Measurements from ENCODE around the gene UCHL1.

UCHL1 gene

GRCh38 chr4:41256740-41257256, at the start of gene UCHL1:
Gene UCHL1 (plus strand): TSS chr4:41256928. CDS start chr4:41256977, 49 bp downstream.
- no peak for DNase-seq

GRCh38 chr4:41207291-41207831, 49.4 kb upstream of the UCHL1 start:
- DNase-seq, result no peak

GRCh38 chr4:41209187-41209586, 47.5 kb upstream of the UCHL1 start:
- no peak for DNase-seq

GRCh38 chr4:41209901-41210300, 46.8 kb upstream of the UCHL1 start:
- no peak for DNase-seq

GRCh38 chr4:41211951-41212615, 44.6 kb upstream of the UCHL1 start:
- DNase-seq, result no peak

- no peak for DNase-seq
Measured at GRCh38 chr4:41212616-41213203, 44.0 kb upstream of the UCHL1 start.

- no peak for DNase-seq
Measured at GRCh38 chr4:41213625-41214135, 43.0 kb upstream of the UCHL1 start.

- DNase-seq, result no peak
Measured at GRCh38 chr4:41214136-41214824, 42.4 kb upstream of the UCHL1 start, which contains the start of gene APBB2. Gene APBB2 (minus strand): TSS chr4:41214542. CDS start chr4:41033254, 181,288 bp downstream.

- no peak for DNase-seq
Measured at GRCh38 chr4:41214825-41215146, 41.9 kb upstream of the UCHL1 start.

GRCh38 chr4:41215155-41215554, 41.6 kb upstream of the UCHL1 start:
- no peak for DNase-seq

GRCh38 chr4:41215969-41216293, 40.8 kb upstream of the UCHL1 start:
- no peak for DNase-seq

GRCh38 chr4:41216294-41217019, 40.3 kb upstream of the UCHL1 start:
- peak; percentile 22 for DNase-seq

- DNase-seq, result no peak
Measured at GRCh38 chr4:41217020-41217333, 39.8 kb upstream of the UCHL1 start.

- DNase-seq, result no peak
Measured at GRCh38 chr4:41217374-41217773, 39.4 kb upstream of the UCHL1 start.

- DNase-seq, result no peak
Measured at GRCh38 chr4:41218703-41219102, 38.0 kb upstream of the UCHL1 start.

GRCh38 chr4:41219421-41219950, 37.2 kb upstream of the UCHL1 start:
- DNase-seq, result no peak

GRCh38 chr4:41221850-41222645, 34.7 kb upstream of the UCHL1 start:
- no peak for DNase-seq

- no peak for DNase-seq
Measured at GRCh38 chr4:41227902-41228301, 28.8 kb upstream of the UCHL1 start.

GRCh38 chr4:41232406-41232805, 24.3 kb upstream of the UCHL1 start:
- DNase-seq, result no peak

GRCh38 chr4:41232856-41233255, 23.9 kb upstream of the UCHL1 start:
- DNase-seq, result no peak

- DNase-seq, result no peak
Measured at GRCh38 chr4:41236032-41236431, 20.7 kb upstream of the UCHL1 start.

GRCh38 chr4:41236508-41236907, 20.2 kb upstream of the UCHL1 start:
- DNase-seq, result no peak
